HG03575 (cell line): ENCODE data around the gene ERBIN.
"Not testable (repeated sequence)": the region's sequence is repeated elsewhere in the genome, so short reads cannot be mapped to it uniquely, and the experiment has no call there.

Experiments
- ATAC-seq: cut with Tn5 transposase; IDR thresholded peaks from one replicate; pipeline ENCODE4 v1.9.1; 2021; ENCODE audit not compliant: unreplicated experiment, insufficient number of reproducible peaks, low FRiP score; ENCODE audit errors: extremely low read depth

The ERBIN gene

DNA sequence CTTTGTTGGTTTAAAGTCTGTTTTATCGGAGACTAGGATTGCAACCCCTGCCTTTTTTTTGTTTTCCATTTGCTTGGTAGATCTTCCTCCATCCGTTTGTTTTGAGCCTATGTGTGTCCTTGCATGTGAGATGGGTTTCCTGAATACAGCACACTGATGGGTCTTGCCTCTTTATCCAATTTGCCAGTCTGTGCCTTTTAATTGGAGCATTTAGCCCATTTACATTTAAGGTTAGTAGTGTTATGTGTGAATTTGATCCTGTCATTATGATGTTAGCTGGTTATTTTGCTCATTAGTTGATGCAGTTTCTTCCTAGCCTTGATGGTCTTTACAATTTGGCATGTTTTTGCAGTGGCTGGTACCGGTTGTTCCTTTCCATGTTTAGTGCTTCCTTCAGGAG is 134.9 kb downstream of the ERBIN start:
- ATAC-seq, result not testable (repeated sequence)

GRCh38 chr5:66063061-66063460 is 136.7 kb downstream of the ERBIN start:
- not testable (repeated sequence) for ATAC-seq

GRCh38 chr5:66066826-66067225 is 140.5 kb downstream of the ERBIN start:
- no peak for ATAC-seq

- no peak for ATAC-seq
These were observed 145.7 kb downstream of the ERBIN start for GRCh38 chr5:66072031-66072430.

DNA sequence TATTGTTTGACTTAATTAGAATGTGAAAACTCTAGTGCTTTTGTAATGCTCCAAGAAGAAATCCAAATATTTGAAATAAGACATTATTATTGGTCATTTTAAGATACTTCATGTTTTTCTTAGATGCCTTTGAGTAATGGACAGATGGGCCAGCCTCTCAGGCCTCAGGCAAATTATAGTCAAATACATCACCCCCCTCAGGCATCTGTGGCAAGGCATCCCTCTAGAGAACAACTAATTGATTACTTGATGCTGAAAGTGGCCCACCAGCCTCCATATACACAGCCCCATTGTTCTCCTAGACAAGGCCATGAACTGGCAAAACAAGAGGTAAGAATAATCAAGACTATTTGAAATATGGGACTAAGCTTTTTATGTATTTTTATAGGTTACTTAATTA is 148.5 kb downstream of the ERBIN start:
- no peak for ATAC-seq

- ATAC-seq, result no peak
These were observed 154.3 kb downstream of the ERBIN start for GRCh38 chr5:66080664-66081063.

DNA sequence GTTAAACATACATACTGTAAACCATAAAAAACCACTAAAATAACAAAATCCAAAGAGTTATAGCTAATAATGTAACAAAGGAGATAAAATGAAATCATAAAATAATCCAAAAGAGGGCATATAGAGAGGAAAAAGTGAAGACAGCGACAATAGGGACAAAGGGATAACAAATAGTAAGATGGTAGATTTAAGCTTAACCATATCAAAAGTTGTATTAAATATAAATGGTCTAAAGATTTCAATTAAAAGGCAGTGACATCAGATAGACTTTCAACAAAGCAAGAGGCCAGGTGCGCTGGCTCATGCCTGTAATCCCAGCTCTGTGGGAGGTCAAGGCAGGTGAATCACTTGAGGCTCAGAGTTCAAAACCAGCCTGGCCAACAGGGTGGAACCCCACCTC is 163.0 kb downstream of the ERBIN start:
- ATAC-seq, result no peak

DNA sequence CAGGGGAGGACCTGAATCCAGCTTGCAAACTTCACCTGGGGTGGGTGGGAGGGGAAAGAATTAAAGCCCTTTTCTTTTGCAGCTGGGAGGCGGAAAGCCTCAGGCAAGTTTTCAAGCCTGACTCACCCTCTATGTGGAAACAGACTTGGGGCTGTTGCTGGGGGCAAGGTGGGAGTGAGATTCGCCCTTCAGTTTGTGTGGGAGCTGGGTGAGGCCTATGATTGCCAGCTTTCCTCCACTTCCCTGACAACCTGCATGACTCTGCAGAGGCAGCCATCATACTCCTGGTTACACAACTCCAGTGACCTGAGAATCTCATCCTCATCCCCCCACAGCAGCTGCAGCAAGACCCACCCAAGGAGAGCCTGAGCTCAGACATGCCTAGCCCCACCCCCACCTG is 174.5 kb downstream of the ERBIN start:
- ATAC-seq, result no peak

DNA sequence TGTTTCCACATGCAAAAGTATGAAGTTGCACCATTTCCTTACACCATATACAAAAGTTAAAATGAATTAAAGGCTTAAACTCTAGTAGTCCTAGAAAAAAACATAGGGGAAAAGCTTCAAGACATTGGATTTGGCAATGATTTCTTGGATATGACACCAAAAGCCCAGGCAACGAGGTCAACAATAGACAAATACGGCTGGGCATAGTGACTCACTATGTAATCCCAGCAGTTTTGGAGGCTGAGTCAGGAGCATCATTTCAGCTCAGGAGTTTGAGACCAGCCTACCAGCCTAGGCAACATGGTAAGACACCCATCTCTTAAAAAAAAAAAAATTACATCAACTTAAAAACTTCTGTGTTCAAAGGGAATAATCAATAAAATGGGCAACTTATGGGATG is 186.8 kb downstream of the ERBIN start:
- no peak for ATAC-seq

DNA sequence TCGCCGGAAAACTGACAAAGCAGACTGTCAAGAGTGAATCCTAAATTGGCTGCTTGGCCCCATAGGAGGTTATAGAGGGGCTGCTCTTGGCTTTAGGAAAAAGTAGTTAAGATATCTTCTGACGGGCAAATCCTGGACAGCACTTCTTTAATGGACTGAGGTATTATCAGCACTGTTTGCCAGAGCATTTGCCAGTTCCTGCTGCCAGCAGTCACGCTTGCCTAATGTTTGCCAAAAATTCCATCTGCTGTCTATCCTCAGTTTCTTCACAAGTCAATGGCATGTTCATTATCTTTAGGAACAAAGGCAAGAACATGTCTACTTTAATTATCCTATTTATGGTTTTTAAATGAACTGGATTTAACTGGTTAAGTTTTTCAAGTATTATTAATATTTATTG is 191.9 kb downstream of the ERBIN start:
- no peak for ATAC-seq

DNA sequence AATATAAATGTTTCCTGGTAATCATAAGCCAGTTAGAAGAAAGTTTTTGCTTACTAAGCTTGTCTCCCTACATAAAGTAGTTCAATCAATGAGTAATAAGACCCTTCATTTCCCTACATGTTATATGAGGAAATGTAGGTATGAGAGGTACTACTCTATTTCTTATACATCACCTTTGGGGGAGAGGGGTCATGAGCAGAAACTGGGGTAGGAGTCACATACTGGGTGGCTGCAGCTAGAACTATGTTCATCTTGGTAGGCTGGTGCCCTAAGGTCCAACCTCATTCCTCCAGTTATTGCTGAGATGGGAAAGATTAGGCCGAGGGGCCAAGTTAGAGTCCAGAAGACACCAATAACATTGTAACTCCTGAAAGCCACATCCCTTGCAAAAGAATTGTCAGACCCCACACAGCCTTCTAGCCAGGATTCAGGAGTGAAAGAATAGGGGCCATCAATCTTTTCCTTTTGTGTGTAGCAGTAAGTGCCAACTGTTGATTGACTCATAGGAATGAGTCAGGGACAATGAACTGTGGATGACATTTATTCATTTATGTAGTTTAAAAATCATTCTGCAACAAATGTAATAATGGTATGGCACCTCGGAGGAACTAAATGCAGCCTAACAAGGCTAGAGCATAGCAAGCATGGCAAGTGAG is 196.1 kb downstream of the ERBIN start:
- ATAC-seq, result no peak

DNA sequence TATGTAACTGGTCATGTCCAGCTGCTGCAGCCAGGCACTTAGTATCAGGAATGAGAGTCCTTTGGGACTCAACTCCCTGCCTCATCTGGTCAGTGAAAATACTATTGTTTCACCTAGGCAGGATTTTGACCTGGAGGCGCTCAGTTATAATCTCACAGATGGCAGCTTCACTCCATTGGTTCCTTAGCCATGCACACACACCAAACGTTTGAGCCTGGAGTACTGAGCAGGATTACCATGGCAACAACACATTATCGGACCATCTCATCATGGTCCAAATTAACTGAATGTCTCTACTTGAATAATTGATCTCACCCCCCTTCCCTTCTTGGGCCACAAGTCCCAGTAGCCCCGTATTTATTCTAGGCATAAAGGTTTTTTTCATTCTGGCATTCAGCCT is 202.8 kb downstream of the ERBIN start:
- ATAC-seq, result no peak

DNA sequence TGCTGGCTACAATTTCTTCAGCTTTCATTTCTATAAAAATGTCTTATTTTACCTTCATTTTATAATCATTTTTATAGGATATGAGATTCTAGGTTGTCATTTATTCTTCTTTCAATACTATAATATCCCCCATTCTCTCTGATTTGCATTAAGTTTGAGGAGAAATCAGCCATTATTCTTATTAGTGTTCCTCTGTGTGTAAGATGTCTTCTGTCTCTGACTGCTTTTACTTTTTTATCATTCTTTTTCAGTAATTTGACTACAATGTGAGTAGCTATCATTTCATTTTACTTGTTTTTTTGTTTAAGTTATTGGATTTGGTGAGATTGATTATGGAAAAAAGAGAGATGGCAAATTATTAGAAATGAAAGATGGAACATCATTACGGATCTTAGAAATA is 204.1 kb downstream of the ERBIN start:
- no peak for ATAC-seq
